AML-193 (cell line): Measurements from ENCODE around the gene NKAIN2.

ENCODE experiments used
- DNase-seq, 2 experiments: peaks; one replicate each; lab custom pipeline; 2025; lab: John Stamatoyannopoulos, UW

The NKAIN2 gene

GRCh38 chr6:124590001-124590400 is 786.3 kb downstream of the NKAIN2 start:
- no peak for DNase-seq

- no peak for DNase-seq
These were observed 796.0 kb downstream of the NKAIN2 start for GRCh38 chr6:124599656-124600055.

GRCh38 chr6:124604719-124605118 is 801.1 kb downstream of the NKAIN2 start:
- no peak for DNase-seq

GRCh38 chr6:124607119-124607627 is 803.5 kb downstream of the NKAIN2 start:
- no peak for DNase-seq

GRCh38 chr6:124613031-124613430 is 809.4 kb downstream of the NKAIN2 start:
- DNase-seq: no peak

GRCh38 chr6:124622351-124622750 is 818.7 kb downstream of the NKAIN2 start:
- no peak for DNase-seq

GRCh38 chr6:124633655-124634054 is 830.0 kb downstream of the NKAIN2 start:
- no peak for DNase-seq

- no peak for DNase-seq
These were observed 836.8 kb downstream of the NKAIN2 start for GRCh38 chr6:124640432-124640831.

- no peak for DNase-seq
These were observed 852.2 kb downstream of the NKAIN2 start for GRCh38 chr6:124655866-124656265.

GRCh38 chr6:124658053-124658452 is 854.4 kb downstream of the NKAIN2 start:
- no peak for DNase-seq

GRCh38 chr6:124659427-124659826 is 855.8 kb downstream of the NKAIN2 start:
- no peak for DNase-seq

- no peak for DNase-seq
These were observed 856.5 kb downstream of the NKAIN2 start for GRCh38 chr6:124660185-124660584.

GRCh38 chr6:124661097-124661661 is 857.5 kb downstream of the NKAIN2 start:
- no peak for DNase-seq

GRCh38 chr6:124668028-124668427 is 864.4 kb downstream of the NKAIN2 start:
- DNase-seq: no peak

GRCh38 chr6:124669713-124670480 is 866.2 kb downstream of the NKAIN2 start:
- DNase-seq: no peak

- no peak for DNase-seq
These were observed 867.1 kb downstream of the NKAIN2 start for GRCh38 chr6:124670801-124671200.

- DNase-seq: no peak
These were observed 867.7 kb downstream of the NKAIN2 start for GRCh38 chr6:124671324-124671723.

GRCh38 chr6:124674042-124674441 is 870.4 kb downstream of the NKAIN2 start:
- DNase-seq: no peak

- no peak for DNase-seq
These were observed 872.4 kb downstream of the NKAIN2 start for GRCh38 chr6:124676033-124676432.

- DNase-seq: no peak
These were observed 874.2 kb downstream of the NKAIN2 start for GRCh38 chr6:124677874-124678273.

GRCh38 chr6:124679387-124679786 is 875.7 kb downstream of the NKAIN2 start:
- no peak for DNase-seq

GRCh38 chr6:124682751-124683150 is 879.1 kb downstream of the NKAIN2 start:
- DNase-seq: no peak

GRCh38 chr6:124683507-124683906 is 879.8 kb downstream of the NKAIN2 start:
- no peak for DNase-seq

- DNase-seq: no peak
These were observed 881.0 kb downstream of the NKAIN2 start for GRCh38 chr6:124684621-124685020.
